ENCODE results near the gene LRRC30. TPM values are rescaled to one million over a fixed set of nuclear protein-coding genes. Genes with fewer than 3 reads are reported as not detected.

Gene LRRC30
- total and polyA plus RNA-seq, 2 donors (not counting 1 experiment from before 2014, with no cell fraction given): not detected

DNA sequence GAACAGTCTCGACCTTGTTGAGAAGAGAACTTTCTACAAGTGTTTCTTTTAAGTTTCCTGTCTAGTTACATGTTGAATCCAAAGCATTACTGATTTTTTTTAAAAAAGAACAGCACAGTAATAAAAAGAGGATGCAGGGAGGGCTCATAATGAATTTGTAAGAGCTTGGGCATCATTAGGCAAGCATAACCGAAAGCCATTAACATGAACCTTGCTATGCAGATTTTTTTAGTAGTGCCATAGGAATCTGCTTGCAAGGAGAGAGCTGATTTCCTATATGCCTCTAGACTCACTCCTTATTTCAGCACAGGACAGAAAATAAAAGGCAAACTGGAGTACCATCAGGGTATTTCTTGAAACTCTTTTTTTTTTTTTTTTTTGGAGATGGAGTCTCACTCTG is 5.2 kb downstream of the LRRC30 start:
- no peak overlapping the region for H2AFZ ChIP-seq (ENCODE audit: insufficient read depth, low read depth, low read length, poor library complexity, severe bottlenecking)
- no peaks in the 10 kb centered on the region for H3K36me3 ChIP-seq (replicated peaks in 1 of 2; ENCODE audit: control extremely low read depth in 1 of 2, control insufficient read depth in 1 of 2, extremely low read depth in 1 of 2, insufficient read depth in 2 of 2, low read length in 1 of 2)
- Mint-ChIP-seq H3K4me3 (no peak overlapping the region), H3K27ac (no peak overlapping the region), H3K27me3 (no peaks in the 10 kb centered on the region), H3K4me1 (no peaks in the 10 kb centered on the region), H3K9me3 (ENCODE audit: insufficient read depth) (no peaks in the 10 kb centered on the region)
- ATAC-seq (ENCODE audit: low read depth) (no peak), DNase-seq (no peak)
- no peaks in the 10 kb centered on the region for H3K79me2 ChIP-seq (ENCODE audit: control insufficient read depth, insufficient read depth, low read length)
- H4K20me1 ChIP-seq (ENCODE audit: control insufficient read depth, insufficient read depth, low read length, poor library complexity, severe bottlenecking): no peaks in the 10 kb centered on the region
- peaks cover 0 to 14% (median 0%) of the 10 kb centered on the region in 3 donors for H3K9me3 ChIP-seq (ENCODE audit: control extremely low read depth in 1 of 3, control insufficient read depth in 2 of 3, insufficient read depth in 1 of 3, low read length in 2 of 3)
- no peak overlapping the region for H3K9ac ChIP-seq (ENCODE audit: low read length)
- H3K27ac ChIP-seq (ENCODE audit: low read length in 2 of 2): no peak overlapping the region
- H3K4me1 ChIP-seq (ENCODE audit: control insufficient read depth in 2 of 2, insufficient read depth in 2 of 2, low read length in 2 of 2): no peaks in the 10 kb centered on the region
- intact Hi-C loops (cut with micrococcal nuclease): no loop called here
- WGBS (ENCODE audit: insufficient coverage): no CpG with 5 or more reads among the region's 2 CpGs
- no peak for TF ChIP-seq CTCF (IDR thresholded peaks at IDR 0.05)
- TF ChIP-seq EZH2 (IDR thresholded peaks at IDR 0.05; ENCODE audit: borderline replicate concordance, insufficient read depth, low read depth, low read length, poor library complexity, severe bottlenecking): no peak
- no peak overlapping the region for H3K4me3 ChIP-seq (ENCODE audit: control extremely low read depth in 1 of 5, extremely low read depth in 1 of 5, insufficient read depth in 1 of 5, low read depth in 2 of 5, low read length in 4 of 5)
- H3K4me2 ChIP-seq (replicated peaks; ENCODE audit: low read depth, low read length, poor library complexity, severe bottlenecking): no peak overlapping the region
- H3K27me3 ChIP-seq (replicated peaks in 1 of 4; ENCODE audit: control extremely low read depth in 1 of 4, control insufficient read depth in 3 of 4, insufficient read depth in 4 of 4, low read length in 3 of 4): no peaks in the 10 kb centered on the region
- ChIA-PET POLR2A (no interaction called here), CTCF (no interaction called here)

GRCh38 chr18:7236933-7237332 is 6.0 kb downstream of the LRRC30 start:
- no peaks in the 10 kb centered on the region for H3K27me3 Mint-ChIP-seq
- POLR2A ChIA-PET: no interaction called here

More at GRCh38 chr18:7236933-7237332, 6.0 kb downstream of the LRRC30 start:
- TF ChIP-seq CTCF (IDR thresholded peaks at IDR 0.05) (no peak), EZH2 (IDR thresholded peaks at IDR 0.05; ENCODE audit: borderline replicate concordance, insufficient read depth, low read depth, low read length, poor library complexity, severe bottlenecking) (no peak)
- H3K4me3 Mint-ChIP-seq: no peak overlapping the region
- Histone ChIP-seq H3K4me1 (ENCODE audit: control insufficient read depth in 2 of 2, insufficient read depth in 2 of 2, low read length in 2 of 2) (no peaks in the 10 kb centered on the region), H3K27me3 (replicated peaks in 1 of 4; ENCODE audit: control extremely low read depth in 1 of 4, control insufficient read depth in 3 of 4, insufficient read depth in 4 of 4, low read length in 3 of 4) (no peaks in the 10 kb centered on the region), H3K9me3 (ENCODE audit: control extremely low read depth in 1 of 3, control insufficient read depth in 2 of 3, insufficient read depth in 1 of 3, low read length in 2 of 3) (peaks cover 0 to 8% (median 0%) of the 10 kb centered on the region in 3 donors), H3K9ac (ENCODE audit: low read length) (no peak overlapping the region), H3K4me3 (ENCODE audit: control extremely low read depth in 1 of 5, extremely low read depth in 1 of 5, insufficient read depth in 1 of 5, low read depth in 2 of 5, low read length in 4 of 5) (no peak overlapping the region), H3K4me2 (replicated peaks; ENCODE audit: low read depth, low read length, poor library complexity, severe bottlenecking) (no peak overlapping the region), H3K79me2 (ENCODE audit: control insufficient read depth, insufficient read depth, low read length) (no peaks in the 10 kb centered on the region), H4K20me1 (ENCODE audit: control insufficient read depth, insufficient read depth, low read length, poor library complexity, severe bottlenecking) (no peaks in the 10 kb centered on the region), H3K27ac (ENCODE audit: low read length in 2 of 2) (no peak overlapping the region), H2AFZ (ENCODE audit: insufficient read depth, low read depth, low read length, poor library complexity, severe bottlenecking) (no peak overlapping the region), H3K36me3 (replicated peaks in 1 of 2; ENCODE audit: control extremely low read depth in 1 of 2, control insufficient read depth in 1 of 2, extremely low read depth in 1 of 2, insufficient read depth in 2 of 2, low read length in 1 of 2) (no peaks in the 10 kb centered on the region)
- CTCF ChIA-PET: no interaction called here
- no peak overlapping the region for H3K27ac Mint-ChIP-seq
- no peaks in the 10 kb centered on the region for H3K9me3 Mint-ChIP-seq (ENCODE audit: insufficient read depth)
- intact Hi-C loops (cut with micrococcal nuclease): no loop called here
- DNase-seq (no peak), ATAC-seq (ENCODE audit: low read depth) (no peak)
- no peaks in the 10 kb centered on the region for H3K4me1 Mint-ChIP-seq
- 87% methylated on average over 7 of the region's 8 CpGs for WGBS (ENCODE audit: insufficient coverage)

Measured in B cell (primary cell).